OCI-LY1 (cell line): ENCODE measurements around the gene HPCAL4.

ENCODE experiments used
- H2AFZ ChIP-seq: fragments of 200-600 bp; sonication (generic), shearing (Covaris generic); 2 replicates; pipeline ENCODE4 v1.6.0; 2014; ENCODE audit warnings: antibody characterized with exemption, mild to moderate bottlenecking, low read length
- H3F3A ChIP-seq: fragments of 200-600 bp; sonication (generic), shearing (Covaris generic); 2 replicates; pipeline ENCODE4 v1.6.0; 2014; ENCODE audit warnings: mild to moderate bottlenecking, antibody characterized with exemption, low read length, moderate library complexity; ENCODE audit not compliant: insufficient read depth
- H3K27ac ChIP-seq: fragments of 200-600 bp; sonication (generic); 2 replicates; pipeline ENCODE4 v1.5.1; 2014; ENCODE audit warnings: low read length, mixed run types, mild to moderate bottlenecking, low read depth; ENCODE audit not compliant: poor library complexity, severe bottlenecking
- H3K27me3 ChIP-seq: fragments of 200-600 bp; sonication (generic); 2 replicates; pipeline ENCODE4 v1.6.0; 2014; ENCODE audit warnings: antibody characterized with exemption, mild to moderate bottlenecking, low read length, moderate library complexity; ENCODE audit not compliant: insufficient read depth
- H3K36me3 ChIP-seq: fragments of 200-600 bp; sonication (generic); 2 replicates; pipeline ENCODE4 v1.6.1; 2014; ENCODE audit warnings: mild to moderate bottlenecking, antibody characterized with exemption, low read length, moderate library complexity, mixed read lengths; ENCODE audit not compliant: insufficient read depth
- H3K4me1 ChIP-seq: fragments of 200-600 bp; sonication (generic); 2 replicates; pipeline ENCODE4 v1.5.1; 2014; ENCODE audit warnings: mild to moderate bottlenecking, low read length, moderate library complexity; ENCODE audit not compliant: insufficient read depth, severe bottlenecking
- H3K4me2 ChIP-seq: fragments of 200-600 bp; sonication (generic), shearing (Covaris generic); 2 replicates; pipeline ENCODE4 v1.6.1; 2014; ENCODE audit warnings: low read length
- H3K4me3 ChIP-seq: fragments of 200-600 bp; sonication (generic); 2 replicates; pipeline ENCODE4 v1.5.1; 2014; ENCODE audit warnings: low read length, low read depth, mild to moderate bottlenecking, mixed read lengths; ENCODE audit not compliant: poor library complexity, severe bottlenecking
- H3K79me2 ChIP-seq: fragments of 200-600 bp; shearing (Covaris generic); 2 replicates; pipeline ENCODE4 v1.6.1; 2016; ENCODE audit warnings: mixed run types, low read length, mixed read lengths; ENCODE audit not compliant: insufficient read depth
- H3K9ac ChIP-seq: fragments of 200-600 bp; sonication (generic), shearing (Covaris generic); 2 replicates; pipeline ENCODE4 v1.6.1; 2014; ENCODE audit warnings: mild to moderate bottlenecking, low read length, mixed read lengths
- H3K9me2 ChIP-seq: fragments of 200-600 bp; sonication (generic), shearing (Covaris generic); 2 replicates; pipeline ENCODE4 v1.6.1; 2014; ENCODE audit warnings: low read depth, mild to moderate bottlenecking, low read length, mixed read lengths
- H3K9me3 ChIP-seq: fragments of 200-600 bp; shearing (Covaris generic); 2 replicates; pipeline ENCODE4 v1.6.1; 2014; ENCODE audit warnings: low read length, mixed read lengths
- H4K20me1 ChIP-seq: fragments of 200-600 bp; sonication (generic), shearing (Covaris generic); 2 replicates; pipeline ENCODE4 v1.6.0; 2016; ENCODE audit warnings: mild to moderate bottlenecking, low read length; ENCODE audit not compliant: insufficient read depth
- EZH2 ChIP-seq: fragments of 200-600 bp; sonication (generic), shearing (Covaris generic); IDR thresholded peaks from 2 replicates; pipeline ENCODE4 v1.8.0; 2017; ENCODE audit warnings: borderline replicate concordance, mixed run types, mild to moderate bottlenecking, antibody characterized with exemption, low read length, moderate library complexity, mixed read lengths
- TF ChIP-seq, protein P1 (sequence below): fragments of 200-600 bp; sonication (generic), shearing (Covaris generic); IDR thresholded peaks from 2 replicates; pipeline ENCODE4 v1.5.1; 2017; ENCODE audit warnings: mild to moderate bottlenecking, antibody characterized with exemption, low read length, moderate library complexity, mixed read lengths

Gene HPCAL4

DNA sequence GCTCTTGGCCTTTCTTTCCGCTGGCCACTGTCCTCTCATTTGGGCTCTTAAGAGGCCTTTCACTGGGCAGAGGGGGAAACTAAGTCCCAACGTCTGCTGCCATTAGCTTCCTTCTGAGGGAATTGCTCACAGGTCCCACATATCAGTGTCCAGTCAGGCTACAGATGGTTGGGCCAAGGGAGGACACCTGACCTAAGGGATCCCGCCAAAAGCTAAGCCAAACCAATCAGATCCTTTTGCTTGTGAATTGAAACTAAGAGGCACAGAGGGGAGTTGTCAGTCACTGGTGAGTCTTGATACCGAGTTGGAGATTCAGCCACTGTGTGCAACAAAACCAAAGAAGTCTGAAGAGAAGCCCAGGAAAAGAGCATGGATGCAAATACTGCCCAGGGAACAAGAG lies 13.6 kb downstream of the HPCAL4 start:
- Histone ChIP-seq H3F3A (no peaks in the 10 kb centered on the region), H3K27ac (no peak overlapping the region), H3K36me3 (no peaks in the 10 kb centered on the region), H3K9me3 (no peaks in the 10 kb centered on the region), H3K27me3 (peaks cover 11% of the 10 kb centered on the region), H3K4me3 (no peak overlapping the region), H3K79me2 (no peaks in the 10 kb centered on the region), H4K20me1 (no peaks in the 10 kb centered on the region), H3K4me1 (no peaks in the 10 kb centered on the region), H3K4me2 (no peak overlapping the region), H3K9ac (no peak overlapping the region), H2AFZ (no peak overlapping the region), H3K9me2 (no peaks in the 10 kb centered on the region)
- TF ChIP-seq EZH2, result no peak
- TF ChIP-seq, protein P1, sequence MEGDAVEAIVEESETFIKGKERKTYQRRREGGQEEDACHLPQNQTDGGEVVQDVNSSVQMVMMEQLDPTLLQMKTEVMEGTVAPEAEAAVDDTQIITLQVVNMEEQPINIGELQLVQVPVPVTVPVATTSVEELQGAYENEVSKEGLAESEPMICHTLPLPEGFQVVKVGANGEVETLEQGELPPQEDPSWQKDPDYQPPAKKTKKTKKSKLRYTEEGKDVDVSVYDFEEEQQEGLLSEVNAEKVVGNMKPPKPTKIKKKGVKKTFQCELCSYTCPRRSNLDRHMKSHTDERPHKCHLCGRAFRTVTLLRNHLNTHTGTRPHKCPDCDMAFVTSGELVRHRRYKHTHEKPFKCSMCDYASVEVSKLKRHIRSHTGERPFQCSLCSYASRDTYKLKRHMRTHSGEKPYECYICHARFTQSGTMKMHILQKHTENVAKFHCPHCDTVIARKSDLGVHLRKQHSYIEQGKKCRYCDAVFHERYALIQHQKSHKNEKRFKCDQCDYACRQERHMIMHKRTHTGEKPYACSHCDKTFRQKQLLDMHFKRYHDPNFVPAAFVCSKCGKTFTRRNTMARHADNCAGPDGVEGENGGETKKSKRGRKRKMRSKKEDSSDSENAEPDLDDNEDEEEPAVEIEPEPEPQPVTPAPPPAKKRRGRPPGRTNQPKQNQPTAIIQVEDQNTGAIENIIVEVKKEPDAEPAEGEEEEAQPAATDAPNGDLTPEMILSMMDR, result no peak

DNA sequence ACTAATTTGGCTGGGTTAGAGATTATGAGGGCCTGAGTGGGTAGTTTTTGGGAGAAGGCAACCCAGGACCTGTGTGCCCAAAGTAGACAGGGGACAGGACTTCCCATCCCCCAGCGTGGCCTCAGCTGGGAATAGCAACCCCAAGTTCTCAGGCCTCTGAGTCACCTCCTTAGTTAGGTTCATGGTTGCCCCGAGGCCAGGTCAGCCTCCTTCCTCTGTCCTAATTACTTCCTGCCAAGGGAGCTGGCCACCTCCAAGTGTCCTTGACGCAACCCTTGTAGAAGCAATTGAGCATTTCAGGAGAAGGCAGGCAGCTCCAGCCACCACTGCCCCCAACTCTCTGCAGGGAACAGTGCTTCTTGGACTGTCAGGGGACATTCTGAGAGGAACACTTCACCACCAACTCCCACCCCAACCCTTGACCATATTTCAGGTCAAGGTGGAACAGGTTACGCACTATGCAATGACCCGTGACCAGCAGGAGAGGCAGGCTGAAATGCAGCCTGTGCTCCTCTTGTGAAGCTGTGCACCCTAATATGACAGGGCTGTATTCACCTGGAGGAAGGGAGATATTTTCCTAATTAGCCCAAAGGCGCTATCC lies 14.2 kb downstream of the HPCAL4 start:
- H3K36me3 ChIP-seq, result no peaks in the 10 kb centered on the region
- TF ChIP-seq, protein P1, result no peak
- no peak for TF ChIP-seq EZH2
- H3K4me1 ChIP-seq, result no peaks in the 10 kb centered on the region
- H3K9me3 ChIP-seq, result no peaks in the 10 kb centered on the region
- H3K9ac ChIP-seq, result no peak overlapping the region
- no peak overlapping the region for H3K4me2 ChIP-seq
- H4K20me1 ChIP-seq, result no peaks in the 10 kb centered on the region
- no peak overlapping the region for H3K27ac ChIP-seq
- no peak overlapping the region for H2AFZ ChIP-seq
- H3K9me2 ChIP-seq, result no peaks in the 10 kb centered on the region
- H3F3A ChIP-seq, result no peaks in the 10 kb centered on the region
- H3K27me3 ChIP-seq, result peaks cover 11% of the 10 kb centered on the region
- H3K4me3 ChIP-seq, result no peak overlapping the region
- no peaks in the 10 kb centered on the region for H3K79me2 ChIP-seq

DNA sequence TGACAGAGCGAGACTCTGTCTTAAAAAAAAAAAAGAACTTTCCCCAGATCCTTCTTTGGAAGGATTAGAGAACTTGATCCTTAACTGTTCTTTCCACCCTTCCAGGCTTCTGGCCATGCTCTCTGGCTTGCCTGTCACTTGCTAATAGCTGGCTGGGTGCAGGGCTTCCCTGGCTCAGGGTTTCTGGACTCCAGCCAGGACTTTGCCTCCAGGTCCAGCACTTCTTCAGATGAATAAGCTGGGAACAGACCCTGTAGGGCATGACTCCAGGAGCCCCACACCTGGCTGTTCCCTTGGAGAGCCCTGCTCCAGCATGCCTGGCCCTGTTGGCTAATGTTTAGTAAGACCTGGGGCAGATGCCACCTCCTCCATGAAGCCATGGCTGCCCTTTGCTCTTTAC lies 16.0 kb downstream of the HPCAL4 start:
- no peaks in the 10 kb centered on the region for H3K9me3 ChIP-seq
- no peaks in the 10 kb centered on the region for H3K4me1 ChIP-seq
- H2AFZ ChIP-seq, result no peak overlapping the region
- H3K4me2 ChIP-seq, result no peak overlapping the region
- H3K9me2 ChIP-seq, result no peaks in the 10 kb centered on the region
- H3K36me3 ChIP-seq, result no peaks in the 10 kb centered on the region
- H3K79me2 ChIP-seq, result no peaks in the 10 kb centered on the region
- TF ChIP-seq, protein P1, result no peak
- no peak for TF ChIP-seq EZH2
- H3K4me3 ChIP-seq, result no peak overlapping the region
- H3F3A ChIP-seq, result no peaks in the 10 kb centered on the region
- no peak overlapping the region for H3K9ac ChIP-seq
- H3K27ac ChIP-seq, result no peak overlapping the region
- H3K27me3 ChIP-seq, result peaks cover 11% of the 10 kb centered on the region
- H4K20me1 ChIP-seq, result no peaks in the 10 kb centered on the region
